ENCODE results near the gene PRDM10.
"Not testable (repeated sequence)": the region's sequence is repeated elsewhere in the genome, so short reads cannot be mapped to it uniquely, and the experiment has no call there.

The PRDM10 gene

GRCh38 chr11:129888451-129888850 is 114.2 kb downstream of the PRDM10 start:
- DNase-seq, result no peak

- DNase-seq, result no peak
Measured at GRCh38 chr11:129885381-129885780, 117.3 kb downstream of the PRDM10 start.

GRCh38 chr11:129884581-129884980 is 118.1 kb downstream of the PRDM10 start:
- DNase-seq, result no peak

GRCh38 chr11:129881570-129882170 is 121.0 kb downstream of the PRDM10 start:
- peak; percentile 58 for DNase-seq

- DNase-seq, result no peak
Measured at GRCh38 chr11:129880311-129880710, 122.3 kb downstream of the PRDM10 start.

- DNase-seq, result no peak
Measured at GRCh38 chr11:129871914-129872313, 130.7 kb downstream of the PRDM10 start.

GRCh38 chr11:129868626-129869025 is 134.0 kb downstream of the PRDM10 start:
- DNase-seq, result not testable (repeated sequence)

- DNase-seq, result no peak
Measured at GRCh38 chr11:129866311-129866710, 136.3 kb downstream of the PRDM10 start.

GRCh38 chr11:129865701-129866100 is 136.9 kb downstream of the PRDM10 start:
- no peak for DNase-seq

- no peak for DNase-seq
Measured at GRCh38 chr11:129864811-129865210, 137.8 kb downstream of the PRDM10 start.

GRCh38 chr11:129861702-129862522 is 140.7 kb downstream of the PRDM10 start:
- no peak for DNase-seq

- DNase-seq, result no peak
Measured at GRCh38 chr11:129856036-129856435, 146.6 kb downstream of the PRDM10 start.

- no peak for DNase-seq
Measured at GRCh38 chr11:129855086-129855485, 147.5 kb downstream of the PRDM10 start.

GRCh38 chr11:129854232-129854805 is 148.3 kb downstream of the PRDM10 start:
- no peak for DNase-seq

- no peak for DNase-seq
Measured at GRCh38 chr11:129853518-129854231, 149.0 kb downstream of the PRDM10 start.

- DNase-seq, result no peak
Measured at GRCh38 chr11:129852125-129852740, 150.4 kb downstream of the PRDM10 start.

Data from OCI-M1 (cell line).